Measurements from ENCODE around the gene NRP1.

DNA sequence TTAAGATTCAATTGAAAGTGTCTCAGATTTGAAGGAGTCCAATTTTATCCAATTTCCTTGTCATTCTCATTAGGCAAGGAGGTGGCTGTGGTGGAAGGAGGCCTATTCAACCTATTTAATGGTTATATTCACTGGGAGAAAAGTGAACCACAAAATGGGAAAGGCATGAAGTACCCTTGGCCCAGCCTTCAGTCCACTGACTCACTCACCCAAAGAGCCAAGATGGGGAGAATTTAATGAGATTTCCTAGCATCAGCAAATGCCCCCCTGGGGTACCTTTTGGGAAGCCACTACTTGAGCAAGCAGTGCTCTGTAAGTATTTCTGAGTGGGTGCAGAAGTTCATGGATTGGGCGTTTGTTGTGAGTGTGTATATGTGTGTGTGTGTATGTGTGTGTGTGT lies 144.1 kb downstream of the NRP1 start:
- no peak for TF ChIP-seq EZH2phosphoT487 (IDR thresholded peaks at IDR 0.05; ENCODE audit: low read length)
- TF ChIP-seq, protein P1, sequence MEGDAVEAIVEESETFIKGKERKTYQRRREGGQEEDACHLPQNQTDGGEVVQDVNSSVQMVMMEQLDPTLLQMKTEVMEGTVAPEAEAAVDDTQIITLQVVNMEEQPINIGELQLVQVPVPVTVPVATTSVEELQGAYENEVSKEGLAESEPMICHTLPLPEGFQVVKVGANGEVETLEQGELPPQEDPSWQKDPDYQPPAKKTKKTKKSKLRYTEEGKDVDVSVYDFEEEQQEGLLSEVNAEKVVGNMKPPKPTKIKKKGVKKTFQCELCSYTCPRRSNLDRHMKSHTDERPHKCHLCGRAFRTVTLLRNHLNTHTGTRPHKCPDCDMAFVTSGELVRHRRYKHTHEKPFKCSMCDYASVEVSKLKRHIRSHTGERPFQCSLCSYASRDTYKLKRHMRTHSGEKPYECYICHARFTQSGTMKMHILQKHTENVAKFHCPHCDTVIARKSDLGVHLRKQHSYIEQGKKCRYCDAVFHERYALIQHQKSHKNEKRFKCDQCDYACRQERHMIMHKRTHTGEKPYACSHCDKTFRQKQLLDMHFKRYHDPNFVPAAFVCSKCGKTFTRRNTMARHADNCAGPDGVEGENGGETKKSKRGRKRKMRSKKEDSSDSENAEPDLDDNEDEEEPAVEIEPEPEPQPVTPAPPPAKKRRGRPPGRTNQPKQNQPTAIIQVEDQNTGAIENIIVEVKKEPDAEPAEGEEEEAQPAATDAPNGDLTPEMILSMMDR (IDR thresholded peaks at IDR 0.05; ENCODE audit: low read length), result no peak
- TF ChIP-seq EZH2 (optimal IDR thresholded peaks at IDR 0.05; ENCODE audit: low read depth, low read length), result no peak
